GM06990 (cell line): ENCODE measurements around the gene ORAI2.

Source experiments
- DNase-seq: peaks from one replicate; pipeline ENCODE4 v3.0.0-alpha.2; 2011; ENCODE audit not compliant: insufficient read length; ENCODE audit errors: extremely low read depth
- H3K27me3 ChIP-seq: replicated peaks from 2 replicates; pipeline ENCODE4 v1.6.0; 2011; ENCODE audit warnings: low read length; ENCODE audit not compliant: control insufficient read depth, insufficient read depth
- H3K36me3 ChIP-seq: 2 replicates; pipeline ENCODE4 v1.5.1; 2011; ENCODE audit warnings: low read length; ENCODE audit not compliant: control insufficient read depth, insufficient read depth
- H3K4me3 ChIP-seq: replicated peaks from 2 replicates; pipeline ENCODE4 v1.5.1; 2011; ENCODE audit warnings: low read depth, mild to moderate bottlenecking, control low read depth, low read length
- CTCF ChIP-seq: IDR thresholded peaks from 2 replicates; pipeline ENCODE4 v1.5.1; 2011; ENCODE audit warnings: low read length, control low read depth, mild to moderate bottlenecking, inconsistent platforms; ENCODE audit not compliant: insufficient read depth, poor library complexity, severe bottlenecking

The ORAI2 gene

GRCh38 chr7:102466097-102466496 is 32.7 kb downstream of the ORAI2 start:
- no peak for DNase-seq
- no peak for TF ChIP-seq CTCF
- H3K27me3 ChIP-seq: no peaks in the 10 kb centered on the region
- H3K4me3 ChIP-seq: peak overlapping the region; percentile 85
- H3K36me3 ChIP-seq: peaks cover 18% of the 10 kb centered on the region

DNA sequence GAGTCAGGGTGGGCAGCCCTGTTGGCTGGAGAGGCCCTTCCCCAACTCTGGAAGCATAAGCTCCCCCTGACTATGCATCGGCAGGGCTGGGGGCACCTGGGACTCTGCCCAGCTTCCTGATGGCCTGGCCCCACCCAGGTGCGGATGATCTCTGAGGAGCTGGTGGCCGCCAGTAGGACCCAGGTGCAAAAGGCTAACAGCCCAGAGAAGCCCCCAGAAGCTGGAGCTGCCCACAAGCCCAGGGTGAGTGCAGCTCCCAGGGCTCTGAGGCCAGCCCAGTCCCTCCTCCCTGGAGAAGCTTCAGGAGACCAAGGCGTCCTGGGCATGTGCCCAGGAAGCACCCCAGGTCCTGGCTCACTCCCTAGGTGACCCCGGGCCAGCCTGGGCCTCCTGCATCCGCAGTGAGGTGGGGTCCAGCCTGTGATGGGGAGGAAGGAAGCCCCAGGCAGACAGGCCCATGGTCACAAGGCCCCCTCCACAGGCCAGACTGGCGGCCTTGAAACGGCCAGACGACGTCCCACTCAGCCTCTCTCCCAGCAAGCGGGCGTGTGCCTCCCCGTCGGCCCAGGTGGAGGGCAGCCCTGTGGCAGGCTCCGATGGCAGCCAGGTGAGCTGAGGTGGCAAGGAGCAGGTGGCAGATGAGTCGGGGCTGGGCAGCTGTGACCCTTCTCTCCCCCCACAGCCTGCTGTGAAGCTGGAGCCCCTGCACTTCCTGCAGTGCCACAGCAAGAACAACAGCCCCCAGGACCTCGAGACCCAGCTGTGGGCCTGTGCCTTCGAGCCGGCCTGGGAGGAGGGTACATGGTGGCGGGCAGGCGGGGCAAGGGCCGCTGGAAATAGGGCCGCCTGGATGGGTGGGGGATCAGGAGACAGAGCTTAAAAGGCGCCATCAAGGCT is 34.5 kb downstream of the ORAI2 start:
- H3K36me3 ChIP-seq: peaks cover 25% of the 10 kb centered on the region
- no peak overlapping the region for H3K4me3 ChIP-seq
- no peak for TF ChIP-seq CTCF
- no peaks in the 10 kb centered on the region for H3K27me3 ChIP-seq
- DNase-seq: peak; percentile 11

DNA sequence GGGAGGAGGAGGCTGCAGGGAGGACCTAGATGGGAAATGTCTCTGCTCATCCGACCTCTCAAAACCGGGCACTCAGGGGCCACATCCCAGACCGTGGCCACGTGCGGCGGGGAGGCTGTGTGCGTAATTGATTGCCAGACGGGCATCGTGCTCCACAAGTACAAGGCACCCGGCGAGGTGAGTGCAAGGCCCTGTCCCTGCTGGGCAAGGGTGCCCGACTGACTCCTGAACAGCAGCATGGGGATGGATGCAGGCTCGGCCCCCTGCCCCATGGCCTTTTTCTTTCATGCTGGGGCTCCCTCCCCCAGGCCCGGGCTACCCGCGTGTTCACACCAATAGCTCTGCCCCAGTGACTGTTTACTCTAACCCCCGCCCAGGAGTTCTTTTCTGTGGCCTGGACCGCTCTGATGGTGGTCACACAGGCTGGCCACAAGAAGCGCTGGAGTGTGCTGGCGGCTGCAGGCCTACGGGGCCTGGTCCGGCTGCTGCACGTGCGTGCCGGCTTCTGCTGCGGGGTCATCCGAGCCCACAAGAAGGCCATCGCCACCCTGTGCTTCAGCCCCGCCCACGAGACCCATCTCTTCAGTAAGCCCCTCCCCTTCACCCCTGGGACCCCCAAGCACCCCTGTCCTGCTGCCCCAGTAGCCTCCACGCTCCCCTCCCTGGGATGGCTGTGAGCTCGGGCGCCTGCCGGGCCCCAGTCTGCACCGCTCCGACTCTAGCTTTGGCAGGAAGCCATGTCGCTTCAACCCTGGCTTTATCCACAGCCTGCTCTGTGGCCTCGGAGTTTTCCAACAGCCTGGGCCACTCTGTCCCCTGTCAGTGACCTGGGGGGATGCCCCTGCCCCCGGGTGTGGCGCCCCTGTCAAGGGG is 35.3 kb downstream of the ORAI2 start:
- no peak for TF ChIP-seq CTCF
- Histone ChIP-seq H3K27me3 (no peaks in the 10 kb centered on the region), H3K36me3 (peaks cover 27% of the 10 kb centered on the region), H3K4me3 (no peak overlapping the region)
- DNase-seq: peak; percentile 15

GRCh38 chr7:102469351-102469971 is 36.1 kb downstream of the ORAI2 start:
- Histone ChIP-seq H3K27me3 (no peaks in the 10 kb centered on the region), H3K4me3 (no peak overlapping the region), H3K36me3 (peaks cover 27% of the 10 kb centered on the region)
- peak; percentile 9 for DNase-seq
- TF ChIP-seq CTCF: no peak

DNA sequence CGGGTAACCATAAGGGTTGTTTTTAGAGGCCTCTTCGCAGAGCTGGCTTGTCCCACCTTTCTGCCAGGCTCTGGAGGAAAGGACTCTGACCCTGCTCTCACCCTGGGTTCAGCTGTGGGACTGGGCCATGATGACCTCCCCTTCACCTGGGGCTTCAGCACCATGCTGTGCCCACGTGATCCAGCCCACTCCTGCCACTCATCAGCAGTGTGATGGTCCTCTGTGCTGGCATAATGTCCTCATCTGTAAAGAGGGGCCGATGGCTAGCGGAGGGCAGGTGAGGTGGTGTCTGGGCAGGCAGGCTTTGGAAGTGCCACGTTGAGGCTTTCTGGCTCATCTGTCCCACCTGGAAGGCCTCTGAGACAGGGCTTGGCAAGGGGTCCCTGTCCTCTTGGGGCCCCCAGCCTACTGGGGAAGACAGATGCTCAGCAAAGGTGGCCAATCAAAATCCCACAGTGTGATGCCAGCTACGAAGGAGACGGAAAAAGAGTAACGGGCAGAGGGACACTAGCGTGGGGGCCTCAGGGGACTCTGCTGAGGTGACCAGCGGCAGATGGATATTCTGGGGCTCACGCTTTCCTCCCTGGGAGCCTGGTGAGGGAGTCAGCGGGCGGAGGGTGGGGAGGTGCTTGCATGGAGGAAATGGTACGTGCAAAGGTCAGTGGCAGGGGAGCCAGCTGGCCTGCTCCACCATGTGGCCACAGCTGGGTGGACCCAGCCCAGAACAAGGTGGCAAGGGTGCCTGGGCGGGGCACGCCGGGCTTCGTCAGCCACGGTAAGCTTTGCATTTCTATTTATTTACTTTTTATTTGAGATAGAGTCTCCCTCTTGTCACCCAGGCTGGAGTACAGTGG is 36.8 kb downstream of the ORAI2 start:
- DNase-seq: peak; percentile 13
- Histone ChIP-seq H3K27me3 (no peaks in the 10 kb centered on the region), H3K36me3 (peaks cover 27% of the 10 kb centered on the region), H3K4me3 (no peak overlapping the region)
- no peak for TF ChIP-seq CTCF
